DMS153 (cell line): ENCODE measurements around the gene CSK.
A peak's percentile ranks its signal among the peaks of the same experiment; 100 is the strongest.

ENCODE experiments used
- DNase-seq: peaks from one replicate; lab custom pipeline; 2025; lab: John Stamatoyannopoulos, UW

Gene CSK

DNA sequence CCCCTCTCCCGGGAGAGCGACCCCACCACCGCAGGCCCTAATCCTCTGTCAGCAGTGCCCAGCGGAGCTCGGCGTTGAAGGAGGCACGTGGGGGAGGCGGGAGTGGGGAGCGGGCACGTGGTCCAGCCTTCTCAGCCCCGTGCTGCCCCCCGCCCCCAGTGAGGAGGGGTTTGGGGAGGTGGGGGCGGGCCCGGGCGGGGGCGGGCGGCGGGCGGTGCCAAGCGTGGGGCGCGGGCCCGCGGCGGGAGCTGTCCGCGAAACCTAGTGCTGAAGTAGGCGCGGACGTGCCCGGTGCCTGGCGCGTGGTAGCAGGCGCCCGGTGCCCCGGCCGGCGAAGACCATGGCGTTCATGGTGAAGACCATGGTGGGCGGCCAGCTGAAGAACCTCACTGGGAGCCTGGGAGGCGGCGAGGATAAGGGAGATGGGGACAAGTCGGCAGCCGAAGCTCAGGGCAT is 44.5 kb downstream of the CSK start, which contains the start of gene CPLX3:
TSS of gene CPLX3 (plus strand) at position 264 of the 456 bp plus-strand sequence. CDS start at position 341, 77 bp downstream.
- no peak for DNase-seq

DNA sequence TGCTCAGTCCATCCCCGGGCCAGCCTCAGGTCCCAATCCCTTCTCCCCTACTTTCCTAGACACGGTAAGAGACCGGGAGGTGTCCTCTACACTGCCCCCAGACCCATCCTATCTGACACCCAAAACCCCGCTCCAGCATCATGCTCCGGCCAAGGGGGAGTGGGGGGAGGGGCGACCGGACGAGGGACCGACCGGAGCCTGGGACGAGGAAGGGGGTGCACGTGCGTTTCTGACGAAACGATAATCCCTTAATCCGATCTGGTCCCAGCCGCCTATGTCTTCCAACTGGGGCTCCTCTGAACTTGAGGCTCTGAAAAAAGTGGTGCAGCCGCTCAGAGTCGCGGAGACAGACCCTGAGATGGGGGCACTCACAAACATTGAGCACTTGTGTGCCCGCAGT is 45.0 kb downstream of the CSK start:
- DNase-seq, result no peak

DNA sequence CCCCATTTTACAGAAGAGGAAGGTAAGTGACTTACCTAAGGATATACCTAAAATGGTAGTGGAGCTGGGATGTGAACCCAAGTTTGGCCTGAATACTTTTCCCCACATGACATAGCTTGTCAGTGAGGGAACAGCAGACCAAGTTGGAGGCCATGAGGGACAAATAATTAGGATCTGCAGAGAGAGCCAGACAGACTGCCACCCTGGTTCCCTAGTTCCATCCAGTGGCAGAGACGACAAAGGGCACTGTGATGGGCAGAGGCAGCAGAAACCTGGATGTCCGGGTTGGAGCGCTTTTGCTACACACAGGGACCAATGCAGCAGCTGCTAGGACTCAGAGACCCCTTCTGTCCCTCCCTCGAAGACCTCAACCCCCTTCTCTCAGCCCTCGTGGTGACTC is 45.7 kb downstream of the CSK start:
- no peak for DNase-seq

DNA sequence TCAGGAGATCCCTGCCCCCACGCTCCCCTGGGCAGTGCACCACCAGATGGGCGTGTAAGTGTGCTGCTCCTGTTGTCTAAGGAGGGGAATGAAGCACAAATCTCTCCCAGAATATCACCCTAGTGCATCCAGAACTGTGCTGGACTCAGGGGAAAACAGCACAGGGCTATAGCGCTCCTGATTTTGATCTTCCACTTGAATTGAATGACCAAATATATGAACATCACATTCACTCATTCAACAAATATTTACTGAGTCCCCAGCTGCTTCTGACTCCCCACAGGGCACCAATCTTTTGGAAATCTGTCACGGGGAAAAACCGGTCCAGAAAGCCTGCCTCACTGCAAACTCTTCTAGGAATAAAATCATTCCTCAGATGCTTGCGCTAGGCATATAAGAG is 47.0 kb downstream of the CSK start:
- DNase-seq, result no peak

DNA sequence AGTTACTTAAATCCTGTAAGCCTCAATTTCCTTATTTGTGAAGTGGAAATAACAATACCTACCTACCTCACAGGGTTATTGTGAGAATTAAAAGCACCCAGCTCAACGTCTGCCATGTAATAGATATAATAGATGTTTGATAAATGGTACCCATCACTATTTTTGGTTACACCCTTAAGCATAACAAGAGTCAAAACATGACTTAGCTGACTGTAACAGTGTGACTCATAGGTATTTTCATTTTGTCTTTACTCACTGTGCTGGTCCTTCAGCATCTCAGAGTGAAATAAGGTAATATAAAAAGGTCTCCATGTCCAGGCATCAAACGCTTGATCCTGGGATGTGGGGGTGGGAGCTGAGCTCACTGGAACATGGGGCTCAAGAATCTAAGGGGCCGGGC is 47.6 kb downstream of the CSK start:
- no peak for DNase-seq

DNA sequence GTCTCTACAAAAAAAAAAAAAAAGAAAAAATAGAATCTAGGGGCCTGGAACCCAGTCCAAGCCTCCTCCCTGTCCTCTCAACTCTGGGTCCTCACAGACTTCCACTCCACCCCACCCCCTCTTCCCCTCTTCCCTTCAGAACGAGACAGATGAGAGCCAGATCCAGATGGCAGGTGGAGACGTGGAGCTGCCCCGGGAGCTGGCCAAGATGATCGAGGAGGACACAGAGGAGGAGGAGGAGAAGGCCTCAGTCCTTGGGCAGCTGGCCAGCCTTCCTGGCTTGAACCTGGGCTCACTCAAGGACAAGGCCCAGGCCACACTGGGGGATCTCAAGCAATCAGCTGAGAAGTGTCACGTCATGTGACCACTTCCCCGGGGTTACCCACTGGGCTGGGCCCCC is 48.1 kb downstream of the CSK start:
- DNase-seq, result no peak

DNA sequence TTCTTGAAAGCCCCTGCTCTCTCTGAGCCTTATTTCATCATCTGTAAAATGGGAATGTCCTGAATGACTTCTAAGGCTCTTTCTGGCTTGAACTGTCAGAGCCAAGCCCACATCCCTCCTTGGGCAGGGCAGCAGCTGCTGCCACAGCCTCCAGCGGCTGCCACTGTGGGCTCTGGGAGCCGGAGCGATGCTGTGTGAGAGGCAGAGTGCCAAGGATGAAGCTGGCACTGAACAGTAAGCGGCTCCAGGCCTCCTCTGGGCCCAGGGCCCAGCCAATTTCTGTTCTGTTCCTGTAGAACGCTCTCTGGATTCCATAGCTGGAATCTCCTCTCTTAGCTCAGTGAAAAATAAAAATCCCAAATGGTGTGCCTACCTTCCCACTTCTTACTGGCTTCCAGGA is 49.0 kb downstream of the CSK start:
- DNase-seq, result no peak

DNA sequence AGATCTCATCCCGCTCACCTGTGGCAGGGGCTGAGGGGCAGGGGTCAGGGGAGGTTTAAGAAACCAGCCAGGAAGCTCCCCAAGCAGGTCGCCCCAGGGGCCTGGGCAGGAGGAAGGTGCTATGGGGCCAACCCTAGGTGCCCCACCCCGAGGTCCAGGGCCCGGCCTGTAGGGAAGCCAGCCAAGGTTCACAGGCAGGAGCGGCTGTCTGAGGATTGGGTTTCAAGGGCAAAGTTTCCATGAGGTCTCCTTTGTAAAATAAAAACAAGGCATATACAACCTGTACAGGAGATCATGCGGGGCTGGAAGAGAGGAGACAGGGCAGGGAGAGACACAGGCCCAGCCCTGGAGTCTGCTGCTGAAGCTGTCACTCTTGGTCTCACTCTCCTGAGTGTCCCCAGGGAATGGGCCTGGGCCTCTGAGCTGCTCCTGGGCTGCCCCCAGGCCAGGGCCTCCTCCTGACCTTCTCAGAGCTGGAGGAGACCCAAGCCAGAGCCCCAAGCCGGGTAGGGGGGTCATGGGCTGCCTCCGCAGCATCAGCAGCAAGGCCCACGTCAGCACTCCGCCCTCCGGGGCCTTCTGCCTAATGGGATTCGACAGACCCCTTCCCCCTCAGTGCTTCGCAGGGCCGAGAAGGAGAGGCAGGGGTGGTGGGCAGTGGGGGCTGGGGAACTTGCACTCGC is 50.1 kb downstream of the CSK start:
- no peak for DNase-seq

DNA sequence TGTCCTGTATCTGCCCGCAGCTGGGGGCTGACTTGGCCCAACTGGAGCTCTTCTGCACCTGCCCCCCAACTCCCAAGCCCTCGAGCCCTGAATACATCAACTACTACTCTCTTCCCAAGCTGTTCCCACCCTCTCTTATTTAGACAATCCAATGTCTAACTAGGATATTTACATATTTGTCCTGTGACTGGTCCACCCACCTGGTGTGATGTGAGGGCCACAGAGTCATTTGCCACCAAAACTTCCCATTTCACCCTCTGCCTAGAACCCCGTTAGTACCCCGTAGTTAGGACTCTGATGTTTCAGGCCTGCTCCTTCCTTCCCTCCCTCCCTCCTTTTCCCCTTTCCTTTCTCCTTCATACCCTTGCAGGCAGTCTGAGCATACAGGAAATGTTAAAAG is 50.9 kb downstream of the CSK start:
- DNase-seq, result no peak

DNA sequence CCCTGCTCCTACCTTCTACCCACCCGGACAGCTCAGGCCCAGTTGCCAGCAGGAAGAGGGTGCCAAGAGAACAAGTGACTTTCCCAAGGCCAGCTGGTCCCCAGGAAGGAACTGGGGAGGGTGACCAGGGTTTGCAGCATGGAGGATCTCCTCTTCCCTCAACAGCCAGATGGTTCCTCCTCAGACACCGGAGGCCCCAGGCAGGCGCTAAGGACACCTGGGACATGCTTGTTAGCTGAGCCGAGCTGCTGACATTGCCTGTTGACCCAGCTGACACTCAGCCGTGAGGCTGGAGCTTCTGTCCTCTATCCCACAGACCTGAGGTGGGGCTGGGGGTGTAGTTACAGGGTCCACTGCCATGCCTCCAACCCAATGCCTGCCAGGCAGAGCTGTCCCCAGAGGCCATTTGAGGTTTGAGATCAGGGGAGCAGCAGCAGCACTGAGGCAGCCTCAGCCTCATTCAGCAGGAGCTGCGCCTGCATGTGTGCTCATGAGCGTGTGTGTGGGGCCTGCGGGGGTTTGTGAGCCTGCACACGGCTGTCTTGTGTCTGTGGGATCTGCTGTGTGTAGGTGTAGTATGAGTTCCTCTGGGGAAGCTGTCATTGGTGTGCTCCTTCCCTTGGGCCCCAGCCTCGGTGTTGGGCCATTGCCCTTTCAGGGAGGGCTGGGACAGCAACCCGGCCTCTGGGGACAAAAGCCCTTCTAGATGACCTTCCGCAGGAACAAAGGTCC is 51.7 kb downstream of the CSK start:
- no peak for DNase-seq

DNA sequence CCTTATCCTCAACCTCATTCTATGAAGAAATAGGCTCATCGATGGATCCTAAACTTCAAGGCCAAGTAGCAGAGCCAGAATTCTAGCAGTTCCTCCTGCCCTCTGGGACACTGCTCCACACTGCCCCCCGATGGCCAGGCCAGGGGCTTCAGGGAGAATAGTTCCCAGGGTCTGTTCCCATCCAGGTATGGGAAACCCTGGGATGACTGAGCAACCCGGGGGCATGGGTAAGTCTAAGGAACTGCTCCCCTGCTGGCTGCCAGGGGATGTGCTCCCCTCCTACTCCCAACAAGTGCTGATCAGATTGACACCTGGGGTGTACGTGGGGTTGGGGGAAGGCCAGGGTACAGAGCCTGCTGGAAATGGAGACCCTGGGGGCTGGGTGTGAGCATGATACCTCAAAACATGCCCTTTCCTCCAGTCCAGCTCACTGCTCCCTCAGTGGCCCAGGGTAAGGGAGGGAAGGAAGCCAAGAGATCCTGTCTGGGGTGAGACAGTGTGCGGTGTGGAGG is 53.5 kb downstream of the CSK start:
- no peak for DNase-seq

DNA sequence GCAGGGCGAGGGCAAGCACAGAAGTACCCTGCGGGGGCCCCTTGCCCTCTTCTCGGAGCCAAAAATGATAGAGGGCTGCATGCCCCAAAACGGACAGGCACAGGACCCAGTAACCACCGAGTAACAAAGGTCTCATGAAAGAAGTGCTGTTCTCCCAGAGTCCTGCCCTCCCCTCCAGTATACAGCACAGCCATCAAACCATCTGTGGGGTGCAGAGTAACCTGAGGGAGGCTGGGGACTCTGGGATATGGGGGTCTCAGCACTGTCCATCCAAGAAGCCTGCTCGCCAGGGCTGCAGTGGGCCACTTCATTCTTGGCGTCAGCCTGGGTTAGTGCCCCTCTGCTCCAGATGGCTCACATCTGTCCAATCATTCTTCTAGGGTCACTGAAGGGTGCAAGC is 55.0 kb downstream of the CSK start:
- DNase-seq, result no peak

DNA sequence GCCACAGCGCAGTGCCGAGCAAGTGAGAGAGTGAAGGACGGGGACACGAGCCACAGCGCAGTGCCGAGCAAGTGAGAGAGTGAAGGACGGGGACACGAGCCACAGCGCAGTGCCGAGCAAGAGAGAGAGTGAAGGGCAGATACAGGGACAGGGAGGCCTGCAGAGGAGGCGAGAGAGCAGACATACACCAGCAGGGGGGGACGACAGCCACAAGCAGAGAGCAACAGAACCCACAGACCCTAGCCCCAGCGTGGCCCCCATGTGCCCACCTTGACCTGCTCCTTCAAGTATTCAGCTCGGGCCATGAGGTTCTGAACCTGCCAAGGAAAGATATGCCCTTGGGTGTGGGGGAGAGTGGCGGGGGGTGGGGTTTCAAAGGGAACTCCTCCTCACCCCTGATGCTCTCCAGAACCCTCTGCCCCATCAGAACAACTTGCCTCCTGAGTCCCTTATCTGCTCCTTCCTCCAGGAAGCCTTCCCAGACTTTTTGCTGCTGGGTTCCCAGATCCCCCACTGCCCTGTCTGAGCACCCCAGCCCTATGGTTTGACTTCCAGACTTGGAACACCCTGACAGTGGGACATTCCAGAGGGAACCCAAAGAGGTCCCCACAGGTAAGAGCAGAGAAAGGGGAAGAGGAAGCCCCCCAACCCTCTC is 55.7 kb downstream of the CSK start:
- DNase-seq, result no peak

DNA sequence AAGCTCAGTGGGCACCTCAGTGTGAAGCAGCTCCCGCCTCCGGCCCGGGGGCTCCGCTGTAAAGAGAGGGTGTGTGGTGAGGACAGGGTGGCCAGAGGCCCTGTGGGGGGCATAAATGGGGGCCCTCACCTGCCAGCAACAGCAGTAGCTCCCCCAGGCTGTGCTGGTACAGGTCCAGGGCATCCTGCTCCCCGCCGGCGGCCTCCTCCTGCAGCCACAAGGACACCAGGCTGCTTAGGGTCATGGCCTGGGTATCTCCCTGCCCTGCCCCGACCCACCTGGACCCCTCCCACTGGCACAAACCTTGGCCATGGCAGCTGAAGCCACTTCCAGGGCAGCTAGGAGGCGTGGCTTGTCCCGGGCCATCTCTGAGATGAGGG is 56.2 kb downstream of the CSK start:
- no peak for DNase-seq

DNA sequence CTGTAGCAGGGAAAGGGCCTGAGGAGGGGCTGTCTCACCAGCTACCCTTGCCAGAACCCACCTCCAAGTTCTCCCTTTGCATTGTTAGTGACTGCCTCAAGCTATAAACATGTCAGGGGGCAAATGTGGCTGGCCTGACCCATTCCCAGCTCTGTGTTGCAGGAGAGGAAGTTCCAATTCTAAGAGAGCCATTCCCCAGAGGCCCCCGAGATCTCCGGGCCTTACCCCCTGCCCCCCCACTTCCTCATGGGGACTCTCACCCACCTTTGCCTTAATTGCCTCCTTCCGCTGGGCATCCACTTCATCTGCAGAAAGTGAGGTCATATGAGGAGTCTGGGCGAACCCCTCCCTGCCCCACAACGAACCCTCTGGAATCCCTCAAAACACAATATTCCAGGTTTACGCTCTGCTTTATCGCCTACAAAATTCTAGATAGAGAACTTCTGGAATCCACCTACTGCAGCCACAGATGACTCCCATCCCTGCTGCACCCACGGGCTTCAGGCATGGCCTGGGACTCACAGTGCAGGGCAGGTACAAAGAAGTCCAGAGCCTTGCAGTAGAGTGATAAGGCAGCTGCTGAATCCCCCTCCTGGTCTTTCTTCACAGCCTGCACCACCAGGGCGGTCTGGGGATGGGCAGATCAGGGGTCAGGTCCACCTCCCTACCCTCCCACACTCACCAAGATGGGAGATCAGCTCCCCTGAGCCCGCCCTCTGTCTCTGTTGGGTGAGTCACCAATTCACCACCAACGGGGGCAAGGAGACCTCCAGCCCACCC is 57.1 kb downstream of the CSK start:
- DNase-seq, result no peak

DNA sequence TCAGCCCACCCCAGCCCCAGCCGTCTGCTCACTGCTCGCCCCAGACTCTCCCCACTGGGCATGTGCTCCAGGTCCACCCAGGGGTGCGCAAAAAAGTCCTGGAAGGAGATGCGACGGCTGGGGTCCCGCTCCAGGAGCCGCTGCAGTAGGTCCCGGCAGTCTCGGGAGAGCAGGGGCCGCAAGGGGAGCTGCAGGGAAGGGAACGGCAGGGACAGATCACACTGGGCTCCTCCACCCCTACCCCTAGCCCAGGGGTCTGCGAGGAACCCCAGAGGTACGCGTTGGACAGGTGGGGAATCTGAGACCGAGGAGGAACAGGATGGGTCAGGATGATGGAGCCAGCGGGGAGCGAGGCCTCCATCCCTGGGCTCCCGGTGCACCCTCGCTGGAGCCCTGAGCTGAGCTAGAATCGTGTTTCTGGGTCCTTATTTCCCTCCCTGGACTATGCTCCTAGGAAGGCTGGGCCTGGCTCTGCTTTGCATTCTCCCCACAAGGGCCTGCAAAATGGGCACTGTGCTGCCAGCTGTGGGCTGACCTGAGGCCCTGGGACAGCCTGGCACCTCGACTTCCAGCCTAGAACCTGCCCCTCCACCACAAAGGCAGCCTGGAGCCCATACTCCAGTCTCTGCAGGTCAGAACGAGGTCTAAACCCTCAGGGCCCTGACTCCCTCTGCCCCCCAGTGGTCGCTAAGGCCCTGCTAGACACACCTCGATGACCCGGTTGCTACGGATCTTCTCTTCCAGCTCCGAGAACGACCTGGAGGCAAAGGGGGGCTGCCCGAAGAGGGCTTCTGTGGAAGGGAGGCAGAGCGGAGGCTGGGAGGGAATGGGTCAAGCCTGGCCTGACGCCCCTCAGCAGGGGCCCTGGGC is 57.9 kb downstream of the CSK start:
- no peak for DNase-seq

DNA sequence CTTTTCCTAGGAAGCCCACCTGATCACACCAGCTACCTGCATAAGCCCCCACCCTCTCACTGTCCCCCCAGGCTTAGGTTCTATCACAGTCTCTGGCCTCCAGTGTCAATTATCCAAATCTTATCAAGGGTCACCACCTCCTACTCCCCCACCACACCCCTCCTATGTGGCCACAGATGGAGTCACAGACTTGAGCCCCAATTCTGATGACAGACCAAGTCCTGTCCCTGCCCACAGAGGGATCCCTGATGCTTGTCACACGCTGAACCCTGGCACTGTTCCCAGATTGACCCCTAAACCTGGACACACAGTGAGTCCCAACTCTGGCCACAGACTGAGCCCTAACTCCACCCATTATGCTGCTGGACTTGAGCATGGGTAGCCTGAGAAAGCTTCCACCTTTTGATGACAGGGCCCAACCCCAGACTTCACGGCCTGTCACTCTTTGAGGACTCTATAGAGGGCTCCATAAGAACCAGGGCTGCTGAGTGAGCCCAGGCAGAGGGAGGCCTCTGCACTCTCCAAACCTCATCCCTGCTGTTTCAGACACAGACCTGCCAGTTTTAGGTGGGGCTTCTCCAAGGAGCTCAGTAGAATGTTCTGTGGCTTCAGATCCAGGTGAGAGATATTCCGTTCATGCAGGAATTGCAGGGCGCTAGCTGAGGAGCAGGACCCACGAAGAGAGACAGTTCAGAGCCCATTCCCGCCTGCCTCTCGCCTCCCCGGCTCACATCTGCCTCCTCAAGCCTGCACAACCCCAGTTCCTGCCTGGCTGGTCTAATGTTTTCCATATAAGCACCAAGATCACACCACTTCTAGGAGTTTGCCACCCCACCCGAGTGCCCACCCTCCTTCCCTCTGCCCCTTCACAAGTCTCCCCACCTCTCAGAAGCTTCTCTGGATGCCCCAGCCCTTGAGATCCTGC is 59.2 kb downstream of the CSK start:
- DNase-seq, result no peak

DNA sequence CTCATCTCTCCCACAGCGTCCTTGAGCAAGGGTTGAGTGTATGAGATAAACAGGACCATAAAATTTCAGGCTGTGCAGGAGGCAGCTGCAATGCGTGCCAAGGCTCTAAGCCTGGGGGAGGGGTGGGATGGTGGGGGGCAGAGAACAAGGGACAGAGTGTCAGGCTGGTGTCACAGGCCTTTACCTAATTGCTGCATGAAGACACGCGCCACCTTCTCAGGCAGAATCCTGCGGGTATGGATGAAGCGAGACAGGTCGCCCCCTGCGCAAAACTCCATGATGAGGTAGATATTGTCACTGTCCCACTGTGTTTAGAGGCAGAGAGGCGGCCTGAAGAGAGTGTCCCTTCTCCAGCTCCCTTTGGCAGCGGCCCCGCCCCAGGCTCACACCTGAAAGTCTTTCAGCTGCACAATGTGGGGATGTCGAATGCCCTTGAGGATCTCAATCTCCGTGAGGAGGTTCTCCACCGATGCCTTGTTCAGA is 60.1 kb downstream of the CSK start:
- DNase-seq, result no peak

DNA sequence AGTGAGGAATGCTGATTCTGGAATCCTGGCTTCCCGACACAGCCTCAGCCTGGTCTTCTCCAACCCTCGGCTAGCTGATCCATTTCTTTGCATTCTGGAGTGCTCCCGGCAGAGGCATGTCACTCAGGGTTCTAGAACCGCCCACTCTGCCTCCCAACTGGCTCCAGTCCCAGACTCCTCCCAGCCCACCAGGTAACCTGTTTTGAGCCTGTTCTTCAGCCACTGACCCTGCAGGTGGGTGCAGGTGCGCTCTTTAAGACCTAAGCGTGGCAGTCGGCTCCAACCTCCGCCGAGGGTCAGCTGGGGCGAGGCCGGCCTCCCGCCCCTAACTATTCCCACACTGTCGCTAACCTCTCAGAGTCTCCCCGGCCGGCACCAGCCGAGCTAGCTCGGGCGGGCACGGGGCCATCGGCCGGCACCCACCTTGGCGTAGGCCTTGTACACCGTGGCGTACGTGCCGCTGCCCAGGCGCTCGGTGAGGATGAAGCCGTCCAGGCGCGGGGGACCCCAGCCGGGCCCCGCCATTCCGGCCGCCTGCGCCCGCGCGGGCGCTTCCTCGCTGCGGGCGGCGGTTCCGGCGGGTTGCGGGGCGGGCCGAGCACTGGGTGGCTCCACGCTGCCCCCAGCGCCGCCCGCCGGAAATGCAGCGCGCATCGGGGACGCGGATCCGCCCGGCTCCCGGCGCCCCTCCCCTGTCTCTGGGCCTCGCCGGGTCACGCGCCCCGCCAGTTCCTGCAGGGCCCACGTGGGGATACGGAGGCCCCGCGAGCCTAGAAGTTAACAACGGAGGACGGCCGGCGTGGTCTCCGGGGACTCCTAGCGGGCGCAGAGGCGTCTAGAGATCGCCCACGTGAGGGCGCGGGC is 60.9 kb downstream of the CSK start, which contains the start of gene ULK3:
TSS of gene ULK3 (minus strand) at position 576 of the 864 bp plus-strand sequence. CDS start at position 525, 51 bp downstream.
- peak; percentile 67 for DNase-seq
